Stimulated activated CD4-positive, alpha-beta T cell treated with anti-CD3 and anti-CD28 coated beads, Interleukin-1b, Interleukin-23, amount 100 ng/mL, for 4 hours (primary cell): Measurements from ENCODE around the gene ZBTB12.
"Not testable (repeated sequence)": the region's sequence is repeated elsewhere in the genome, so short reads cannot be mapped to it uniquely, and the experiment has no call there.

Experiments
- DNase-seq, 2 donors: peaks; one replicate each; pipeline ENCODE4 v3.0.0-alpha.2; 2020; ENCODE audit warnings: low read depth in 2 of 2

The ZBTB12 gene

DNA sequence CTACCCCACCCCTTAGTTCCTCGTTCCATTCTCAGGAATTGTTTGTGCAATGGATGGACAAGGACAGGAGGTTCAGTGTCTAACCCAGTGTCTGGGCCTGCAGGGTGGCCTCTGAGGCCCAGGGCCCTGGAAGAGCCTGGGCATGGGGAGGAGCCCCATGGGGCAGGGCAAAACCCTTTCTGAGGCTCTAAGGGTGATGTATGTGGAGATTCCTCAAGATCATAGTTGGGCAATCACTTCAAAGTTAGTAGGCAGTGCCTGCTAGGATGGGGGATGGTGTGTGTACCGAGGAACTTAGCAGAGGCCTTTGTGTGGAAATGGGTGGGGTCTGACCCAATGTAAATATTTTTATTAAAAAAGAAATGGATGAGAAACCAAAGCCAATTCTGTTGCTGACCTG lies 18.9 kb upstream of the ZBTB12 start:
- no peak for DNase-seq

DNA sequence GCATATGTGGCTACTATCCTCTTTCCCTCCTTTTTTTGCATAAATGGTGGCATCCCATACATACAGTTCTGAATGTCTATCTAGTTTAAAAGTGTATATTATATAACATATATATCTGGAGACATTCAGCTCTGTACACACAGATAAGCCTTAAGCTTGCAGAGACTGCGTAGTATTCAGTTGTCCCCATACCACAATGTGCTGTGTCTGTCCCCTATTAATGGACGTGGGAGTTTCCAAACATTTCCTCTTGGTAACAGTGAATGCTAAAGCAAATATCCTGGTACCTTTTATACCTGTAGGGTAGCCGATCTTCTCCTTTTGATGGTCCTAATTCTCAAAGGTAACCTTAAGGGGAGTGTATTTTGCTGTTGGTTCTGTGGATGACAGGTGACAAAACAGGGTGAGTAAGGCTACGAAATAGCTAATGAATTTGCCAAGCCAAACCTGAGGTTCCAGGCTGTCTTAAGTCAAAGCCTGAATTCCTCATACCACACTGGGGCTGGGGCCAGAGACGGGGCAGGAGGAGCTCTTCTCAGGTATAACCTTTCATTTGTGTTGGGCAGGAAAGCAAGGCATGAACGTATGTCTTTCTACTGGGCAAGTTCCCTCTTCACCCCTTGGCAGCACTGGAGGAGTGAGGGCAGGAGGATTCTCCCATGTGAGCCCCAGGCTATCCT lies 17.9 kb upstream of the ZBTB12 start:
- DNase-seq = no peak

GRCh38 chr6:31918069-31918720 lies 16.3 kb upstream of the ZBTB12 start:
- DNase-seq = no peak

GRCh38 chr6:31915756-31916155 lies 13.9 kb upstream of the ZBTB12 start:
- no peak for DNase-seq

DNA sequence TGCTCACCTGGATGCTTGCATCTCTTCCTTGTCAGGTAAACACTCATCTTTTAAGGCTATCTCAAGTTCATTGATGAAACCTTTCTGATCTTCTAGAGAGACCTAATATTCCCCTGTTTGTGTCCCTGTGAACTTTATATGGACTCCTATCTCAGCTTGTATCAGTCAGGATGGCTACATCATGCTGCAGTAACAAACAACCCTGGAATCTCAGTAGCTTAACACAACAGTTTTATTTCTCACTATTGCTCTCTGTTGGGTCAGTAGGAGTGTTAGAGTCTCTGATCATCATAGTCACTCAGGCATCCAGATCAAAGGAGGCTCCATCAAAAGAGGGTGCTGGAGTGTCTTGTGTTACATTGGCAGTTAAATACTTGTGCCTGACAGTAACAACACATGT lies 13.5 kb upstream of the ZBTB12 start:
- no peak for DNase-seq

GRCh38 chr6:31911826-31912585 lies 10.1 kb upstream of the ZBTB12 start:
- no peak for DNase-seq

GRCh38 chr6:31909298-31909697 lies 7.4 kb upstream of the ZBTB12 start:
- DNase-seq = not testable (repeated sequence)

DNA sequence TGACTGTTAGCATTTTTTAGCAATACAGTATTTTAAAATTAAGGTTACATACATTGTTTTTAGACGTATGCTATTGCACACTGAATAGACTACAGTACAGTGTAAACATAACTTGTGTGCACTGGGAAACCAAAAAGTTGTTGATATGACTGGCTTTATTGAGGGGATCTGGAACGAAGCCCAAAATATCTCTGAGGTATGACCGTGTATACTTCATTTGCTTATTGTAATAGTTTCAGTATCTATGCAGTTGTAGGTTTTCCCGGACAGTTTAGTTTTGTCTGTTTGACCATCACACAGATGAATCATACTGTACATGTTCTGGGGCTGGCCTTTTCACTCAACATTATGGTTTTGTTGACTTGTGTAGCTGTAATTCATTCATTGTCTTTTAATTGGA lies 6.9 kb upstream of the ZBTB12 start:
- DNase-seq = no peak

- DNase-seq = not testable (repeated sequence)
These were observed 6.4 kb upstream of the ZBTB12 start for GRCh38 chr6:31908255-31908654.

GRCh38 chr6:31907158-31907813 lies 5.4 kb upstream of the ZBTB12 start:
- no peak for DNase-seq

DNA sequence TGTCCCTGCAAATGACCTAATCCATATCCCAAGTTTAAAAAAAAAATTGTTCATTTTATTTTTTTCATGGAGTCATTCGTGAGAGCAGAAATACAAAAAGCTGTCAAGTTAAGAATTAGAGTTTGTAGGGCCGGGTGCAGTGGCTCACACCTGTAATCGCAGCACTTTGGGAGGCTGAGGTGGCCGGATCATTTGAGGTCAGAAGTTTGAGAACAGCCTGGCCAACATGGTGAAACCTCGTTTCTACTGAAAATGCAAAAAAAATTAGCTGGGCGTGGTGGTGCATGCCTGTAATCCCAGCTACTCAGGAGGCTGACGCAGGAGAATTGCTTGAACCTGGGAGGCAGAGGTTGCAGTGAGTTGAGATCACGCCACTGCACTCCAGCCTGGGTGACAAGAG lies 4.8 kb upstream of the ZBTB12 start:
- not testable (repeated sequence) for DNase-seq

DNA sequence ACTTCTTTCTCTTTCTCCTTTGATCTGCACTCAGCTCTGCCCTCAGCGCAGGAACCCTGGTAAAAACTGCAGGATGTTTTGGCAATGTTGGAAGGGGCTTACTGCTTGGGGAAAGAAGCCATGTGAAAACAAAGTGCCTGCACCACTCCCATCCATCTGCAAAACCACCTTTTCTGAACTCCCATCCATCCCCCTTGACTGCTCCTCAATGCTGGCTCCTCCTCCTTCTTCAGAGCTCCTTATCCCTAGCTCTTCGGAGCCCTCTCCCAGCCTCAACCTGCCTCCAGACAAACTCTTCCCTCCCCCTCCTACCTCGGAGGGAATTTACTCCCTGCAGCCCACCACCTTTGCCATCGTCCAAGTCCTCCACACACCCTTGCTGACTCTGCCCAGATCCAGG lies 4.2 kb upstream of the ZBTB12 start:
- DNase-seq = no peak

GRCh38 chr6:31905041-31905440 lies 3.2 kb upstream of the ZBTB12 start:
- no peak for DNase-seq

- no peak for DNase-seq
These were observed 2.1 kb upstream of the ZBTB12 start for GRCh38 chr6:31903957-31904356.

DNA sequence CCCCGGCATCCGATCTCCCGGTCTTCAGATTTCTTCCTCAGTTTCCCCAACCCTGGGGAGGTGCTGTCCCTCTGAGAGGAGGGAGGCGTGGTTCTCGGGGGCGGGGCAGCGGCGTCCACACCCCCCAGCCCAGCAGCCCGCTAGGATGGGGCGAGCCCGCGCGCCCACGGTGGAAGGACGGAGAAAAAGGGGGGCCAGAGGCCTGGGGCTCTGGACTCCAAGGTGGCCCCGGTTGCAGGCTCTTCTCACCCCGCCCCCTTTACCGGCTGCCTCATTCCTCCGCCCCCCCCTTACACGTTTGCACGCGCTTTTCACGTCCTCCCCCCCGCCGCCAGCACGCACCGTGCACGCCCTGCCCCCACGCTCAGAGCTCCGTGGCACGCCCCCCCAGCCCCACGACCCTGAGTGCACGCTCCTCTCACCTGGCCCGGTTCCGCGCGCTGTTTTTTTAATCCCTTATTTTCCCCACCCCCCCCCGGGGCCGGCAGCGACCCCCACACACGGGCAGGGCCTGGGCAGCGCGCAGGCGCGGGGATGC lies 402 bp downstream of the ZBTB12 start:
- DNase-seq = peak; percentile 61 to 66

DNA sequence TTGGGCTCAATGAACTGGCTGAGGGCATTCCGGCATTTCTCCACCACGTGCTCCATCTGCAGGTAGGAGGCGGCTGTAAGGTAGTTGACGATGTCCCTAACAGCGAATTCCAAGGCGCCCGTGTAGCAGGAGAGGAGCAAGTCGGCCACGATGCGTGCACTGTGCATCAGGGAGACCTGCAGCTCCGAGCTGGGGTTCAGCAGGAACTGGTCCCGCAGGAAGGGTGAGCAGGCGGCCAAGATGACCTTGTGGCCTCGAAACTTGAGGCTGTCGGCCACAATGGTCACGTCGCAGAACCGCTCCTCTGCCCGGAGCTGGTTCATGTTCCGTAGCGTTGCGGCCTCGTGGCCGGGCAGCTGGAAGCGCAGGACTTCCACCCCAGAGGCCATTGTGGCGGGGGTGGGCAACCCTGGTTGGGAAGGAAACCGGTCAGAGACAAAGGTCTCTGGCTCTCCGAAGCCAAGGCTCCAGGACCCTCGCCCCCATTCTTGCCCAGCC lies 920 bp downstream of the ZBTB12 start:
- no peak for DNase-seq

GRCh38 chr6:31899882-31900722 lies 1.8 kb downstream of the ZBTB12 start:
- DNase-seq = no peak

DNA sequence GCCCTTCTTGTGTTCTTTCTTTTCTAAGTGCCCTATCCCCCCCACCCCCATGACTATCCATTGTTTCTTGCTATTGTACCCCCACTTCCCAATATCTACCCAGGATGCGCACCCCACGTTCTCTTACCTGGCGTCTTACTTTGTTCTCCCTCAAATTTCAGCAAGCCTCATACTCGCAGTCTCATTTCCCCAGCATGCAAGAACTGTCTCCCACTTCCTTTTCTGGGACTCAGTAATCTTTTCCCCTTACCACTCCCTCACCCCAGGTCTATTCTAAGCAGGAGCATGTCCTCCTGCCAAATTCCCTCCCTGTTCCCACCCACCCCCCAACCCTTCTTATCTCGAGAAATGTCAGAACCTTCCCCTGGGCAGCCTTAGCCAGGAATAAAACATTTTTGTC lies 2.7 kb downstream of the ZBTB12 start:
- DNase-seq = no peak

- no peak for DNase-seq
These were observed 3.4 kb downstream of the ZBTB12 start for GRCh38 chr6:31898383-31899011.

DNA sequence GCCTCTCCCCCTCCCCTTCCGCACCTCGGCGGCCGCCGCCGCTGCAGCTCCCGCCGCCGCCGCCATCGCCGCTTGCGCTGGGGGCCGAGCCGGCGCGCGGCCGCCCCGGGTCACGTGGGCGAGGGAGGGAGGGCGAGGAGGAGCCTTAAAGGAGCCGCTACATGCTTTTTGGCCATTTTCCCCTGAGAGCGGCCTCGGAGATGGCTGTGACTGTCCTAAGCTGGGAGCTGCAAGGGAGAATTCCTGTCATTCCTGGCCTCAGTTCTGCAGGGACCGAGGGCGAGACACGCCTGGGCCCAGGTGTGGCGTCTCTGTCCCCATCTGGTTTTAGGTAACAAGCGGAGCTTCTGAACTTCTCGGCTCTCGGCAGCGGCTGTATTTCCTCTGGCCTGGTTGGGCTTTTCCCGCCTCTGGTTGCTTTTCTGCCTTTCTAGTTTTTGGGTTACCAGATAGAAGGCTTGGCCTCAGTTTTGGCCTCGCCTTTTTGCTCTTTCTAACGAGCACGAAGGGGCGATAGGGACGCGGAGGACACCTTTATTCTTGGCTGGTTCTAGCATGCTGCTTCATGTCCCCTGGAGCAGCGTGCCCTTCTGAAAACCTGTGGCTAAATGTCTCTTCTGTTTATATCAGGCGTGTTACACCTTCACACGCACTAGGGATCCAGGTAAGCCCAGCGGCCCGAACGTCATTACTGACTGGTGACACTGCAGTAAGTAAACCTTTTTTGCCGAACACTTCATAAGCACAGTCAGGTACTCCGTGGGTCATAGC lies 4.1 kb downstream of the ZBTB12 start, which contains the start of gene EHMT2:
Gene EHMT2, minus strand, starts transcription at position 87 of the 771 bp plus-strand sequence. Its CDS starts 21 bp downstream, at position 66.
- peak; percentile 67 to 83 for DNase-seq
